ENCODE data around the gene STPG2.

GRCh38 chr4:97828646-97829045 lies 314.6 kb downstream of the STPG2 start:
- no peak for TF ChIP-seq CTCF (IDR thresholded peaks at IDR 0.05 in 8 of 11, conservative IDR thresholded peaks at IDR 0.05 in 3 of 11)
- no peak for TF ChIP-seq POLR2A (IDR thresholded peaks at IDR 0.05)
- no peak for TF ChIP-seq POLR2AphosphoS5 (IDR thresholded peaks at IDR 0.05)

Data from spleen (tissue), 7 donors.